ENCODE results near the gene PTPRD.

DNA sequence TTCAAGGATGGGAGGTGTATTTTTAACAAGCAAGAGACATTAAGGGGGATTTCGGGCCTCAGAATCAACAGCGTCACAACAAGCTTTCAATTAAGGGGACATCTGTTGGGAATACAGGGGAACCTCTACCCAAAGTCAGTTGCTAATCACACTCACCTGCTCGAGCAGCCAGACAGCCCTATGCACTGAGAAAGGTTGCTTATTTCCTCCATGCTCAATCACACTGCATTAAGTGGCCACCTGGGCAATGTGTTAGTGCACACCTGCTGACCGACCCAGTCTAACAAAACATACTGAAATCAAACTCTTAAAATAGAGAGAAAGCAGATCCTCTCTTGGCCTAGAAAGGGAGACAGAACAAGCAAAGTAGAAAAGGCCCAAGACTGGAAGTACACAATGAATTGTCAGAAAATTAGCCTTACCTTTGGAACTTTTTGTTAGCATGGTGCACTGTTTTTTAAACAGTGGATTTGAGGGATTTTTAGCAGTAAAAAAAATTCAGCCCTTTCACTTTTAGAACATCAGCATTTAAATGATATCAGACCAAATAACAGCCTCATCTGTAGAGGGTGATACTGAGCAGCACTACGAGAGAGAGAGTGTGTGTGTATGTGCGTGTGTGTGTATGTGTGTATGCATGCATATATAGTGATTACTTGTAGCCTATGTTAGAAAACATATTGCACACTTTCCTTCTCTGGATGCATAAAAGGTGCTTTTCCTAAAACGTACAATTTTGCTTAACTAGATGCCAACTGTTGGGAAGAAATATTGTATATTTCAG is 1694.7 kb downstream of the PTPRD start:
- no peak for TF ChIP-seq SIN3A (IDR thresholded peaks at IDR 0.05; ENCODE audit: borderline replicate concordance, insufficient read depth, low read length)
- no peak for TF ChIP-seq TAF1 (IDR thresholded peaks at IDR 0.05; ENCODE audit: borderline replicate concordance, insufficient read depth, low read length)
- TF ChIP-seq, protein P1, sequence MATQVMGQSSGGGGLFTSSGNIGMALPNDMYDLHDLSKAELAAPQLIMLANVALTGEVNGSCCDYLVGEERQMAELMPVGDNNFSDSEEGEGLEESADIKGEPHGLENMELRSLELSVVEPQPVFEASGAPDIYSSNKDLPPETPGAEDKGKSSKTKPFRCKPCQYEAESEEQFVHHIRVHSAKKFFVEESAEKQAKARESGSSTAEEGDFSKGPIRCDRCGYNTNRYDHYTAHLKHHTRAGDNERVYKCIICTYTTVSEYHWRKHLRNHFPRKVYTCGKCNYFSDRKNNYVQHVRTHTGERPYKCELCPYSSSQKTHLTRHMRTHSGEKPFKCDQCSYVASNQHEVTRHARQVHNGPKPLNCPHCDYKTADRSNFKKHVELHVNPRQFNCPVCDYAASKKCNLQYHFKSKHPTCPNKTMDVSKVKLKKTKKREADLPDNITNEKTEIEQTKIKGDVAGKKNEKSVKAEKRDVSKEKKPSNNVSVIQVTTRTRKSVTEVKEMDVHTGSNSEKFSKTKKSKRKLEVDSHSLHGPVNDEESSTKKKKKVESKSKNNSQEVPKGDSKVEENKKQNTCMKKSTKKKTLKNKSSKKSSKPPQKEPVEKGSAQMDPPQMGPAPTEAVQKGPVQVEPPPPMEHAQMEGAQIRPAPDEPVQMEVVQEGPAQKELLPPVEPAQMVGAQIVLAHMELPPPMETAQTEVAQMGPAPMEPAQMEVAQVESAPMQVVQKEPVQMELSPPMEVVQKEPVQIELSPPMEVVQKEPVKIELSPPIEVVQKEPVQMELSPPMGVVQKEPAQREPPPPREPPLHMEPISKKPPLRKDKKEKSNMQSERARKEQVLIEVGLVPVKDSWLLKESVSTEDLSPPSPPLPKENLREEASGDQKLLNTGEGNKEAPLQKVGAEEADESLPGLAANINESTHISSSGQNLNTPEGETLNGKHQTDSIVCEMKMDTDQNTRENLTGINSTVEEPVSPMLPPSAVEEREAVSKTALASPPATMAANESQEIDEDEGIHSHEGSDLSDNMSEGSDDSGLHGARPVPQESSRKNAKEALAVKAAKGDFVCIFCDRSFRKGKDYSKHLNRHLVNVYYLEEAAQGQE (IDR thresholded peaks at IDR 0.05; ENCODE audit: insufficient read depth in 1 of 2, low read depth in 2 of 2, low read length in 2 of 2): no peak
- no peak for TF ChIP-seq POLR2AphosphoS5 (IDR thresholded peaks at IDR 0.05; ENCODE audit: low read depth, low read length)

Measured in PFSK-1 (cell line).